Nephron (organoid): Measurements from ENCODE around the gene UACA.

Source experiments
- H3K27ac Mint-ChIP-seq, 3 experiments: 2 replicates each; pipeline ENCODE4 v1.8.0; 2020; ENCODE audit warnings: mixed read lengths in 3 of 3, mild to moderate bottlenecking in 2 of 3, moderate library complexity in 1 of 3
- H3K27me3 Mint-ChIP-seq: 2 replicates; pipeline ENCODE4 v1.8.0; 2021; ENCODE audit warnings: low read depth, mild to moderate bottlenecking, moderate library complexity, mixed read lengths
- H3K36me3 Mint-ChIP-seq: 2 replicates; pipeline ENCODE4 v1.8.0; 2020; ENCODE audit warnings: low read depth, mixed read lengths
- H3K4me1 Mint-ChIP-seq: 2 replicates; pipeline ENCODE4 v1.8.0; 2020; ENCODE audit warnings: mixed read lengths
- H3K4me3 Mint-ChIP-seq, 3 experiments: 2 replicates each; pipeline ENCODE4 v1.8.0; 2020; ENCODE audit warnings: mild to moderate bottlenecking in 3 of 3, mixed read lengths in 3 of 3, moderate library complexity in 2 of 3
- H3K9me3 Mint-ChIP-seq: 2 replicates; pipeline ENCODE4 v1.8.0; 2020; ENCODE audit warnings: mixed read lengths
- CTCF ChIP-seq, 3 experiments: fragments of 200-600 bp; sonication (generic); IDR thresholded peaks; one replicate each; pipeline ENCODE4 v1.5.0; 2021; ENCODE audit warnings: antibody characterized with exemption in 3 of 3; ENCODE audit not compliant: unreplicated experiment in 3 of 3

Gene UACA

GRCh38 chr15:70768257-70768883 is 5.0 kb upstream of the UACA start:
- H3K36me3 Mint-ChIP-seq, result no peaks in the 10 kb centered on the region
- no peak overlapping the region for H3K4me3 Mint-ChIP-seq
- no peak overlapping the region for H3K27ac Mint-ChIP-seq
- peaks cover 3% of the 10 kb centered on the region for H3K27me3 Mint-ChIP-seq
- no peak for TF ChIP-seq CTCF (IDR thresholded peaks at IDR 0.05; ENCODE audit: unreplicated experiment in 3 of 3)
- H3K9me3 Mint-ChIP-seq, result no peaks in the 10 kb centered on the region
- peaks cover 36% of the 10 kb centered on the region for H3K4me1 Mint-ChIP-seq

GRCh38 chr15:70767667-70768066 is 4.3 kb upstream of the UACA start:
- Mint-ChIP-seq H3K4me3 (no peak overlapping the region), H3K9me3 (no peaks in the 10 kb centered on the region), H3K4me1 (peaks cover 36% of the 10 kb centered on the region), H3K27me3 (peaks cover 3% of the 10 kb centered on the region), H3K36me3 (no peaks in the 10 kb centered on the region), H3K27ac (no peak overlapping the region)
- TF ChIP-seq CTCF (IDR thresholded peaks at IDR 0.05; ENCODE audit: unreplicated experiment in 3 of 3), result no peak

- peaks cover 3% of the 10 kb centered on the region for H3K27me3 Mint-ChIP-seq
- no peaks in the 10 kb centered on the region for H3K9me3 Mint-ChIP-seq
- H3K4me3 Mint-ChIP-seq, result peak overlapping the region in 1 of 3 experiments; percentile 33
- TF ChIP-seq CTCF (IDR thresholded peaks at IDR 0.05; ENCODE audit: unreplicated experiment in 3 of 3), result no peak
- peak overlapping the region in 1 of 3 experiments; percentile 52 for H3K27ac Mint-ChIP-seq
- H3K36me3 Mint-ChIP-seq, result no peaks in the 10 kb centered on the region
- H3K4me1 Mint-ChIP-seq, result peaks cover 44% of the 10 kb centered on the region
These were observed 3.2 kb upstream of the UACA start for GRCh38 chr15:70766597-70766996.

GRCh38 chr15:70765504-70766281 is 2.3 kb upstream of the UACA start:
- Mint-ChIP-seq H3K9me3 (no peaks in the 10 kb centered on the region), H3K4me3 (peak overlapping the region; percentile 64 to 92 (median 89)), H3K4me1 (peaks cover 47% of the 10 kb centered on the region), H3K27me3 (peaks cover 3% of the 10 kb centered on the region), H3K27ac (peak overlapping the region; percentile 85 to 95 (median 89)), H3K36me3 (no peaks in the 10 kb centered on the region)
- no peak for TF ChIP-seq CTCF (IDR thresholded peaks at IDR 0.05; ENCODE audit: unreplicated experiment in 3 of 3)

GRCh38 chr15:70763950-70764730 is 782 bp upstream of the UACA start:
- no peaks in the 10 kb centered on the region for H3K36me3 Mint-ChIP-seq
- H3K27ac Mint-ChIP-seq, result peak overlapping the region; percentile 85 to 95 (median 89)
- TF ChIP-seq CTCF (IDR thresholded peaks at IDR 0.05; ENCODE audit: unreplicated experiment in 3 of 3), result no peak
- peaks cover 45% of the 10 kb centered on the region for H3K4me1 Mint-ChIP-seq
- H3K27me3 Mint-ChIP-seq, result peaks cover 3% of the 10 kb centered on the region
- no peaks in the 10 kb centered on the region for H3K9me3 Mint-ChIP-seq
- H3K4me3 Mint-ChIP-seq, result peak overlapping the region; percentile 86 to 92 (median 89)
